HG03354 (cell line): ENCODE results near the gene NPB.

Experiments used
- ATAC-seq: cut with Tn5 transposase; IDR thresholded peaks from one replicate; pipeline ENCODE4 v1.9.1; 2021; ENCODE audit warnings: mild to moderate bottlenecking; ENCODE audit not compliant: unreplicated experiment, poor library complexity, severe bottlenecking

The NPB gene

GRCh38 chr17:81902023-81902652 is at the start of gene NPB:
Gene NPB (plus strand): TSS chr17:81902238. CDS start chr17:81902278, 40 bp downstream.
- ATAC-seq, result no peak

GRCh38 chr17:81854974-81855774 is 46.9 kb upstream of the NPB start:
- ATAC-seq, result no peak

- no peak for ATAC-seq
Measured at GRCh38 chr17:81858170-81858966, 43.7 kb upstream of the NPB start.

GRCh38 chr17:81858967-81859905 is 42.8 kb upstream of the NPB start:
- ATAC-seq, result no peak

- ATAC-seq, result peak; percentile 1
Measured at GRCh38 chr17:81859906-81860755, 41.9 kb upstream of the NPB start, which contains the start of gene P4HB. Gene P4HB (minus strand): TSS chr17:81860535. CDS start chr17:81860471, 64 bp downstream.

GRCh38 chr17:81860756-81861568 is 41.1 kb upstream of the NPB start:
- ATAC-seq, result peak; percentile 81

- ATAC-seq, result no peak
Measured at GRCh38 chr17:81863123-81863675, 38.8 kb upstream of the NPB start.

- ATAC-seq, result no peak
Measured at GRCh38 chr17:81863833-81864768, 37.9 kb upstream of the NPB start.

GRCh38 chr17:81865358-81865732 is 36.7 kb upstream of the NPB start:
- ATAC-seq, result no peak

GRCh38 chr17:81865733-81866439 is 36.2 kb upstream of the NPB start:
- no peak for ATAC-seq

- ATAC-seq, result no peak
Measured at GRCh38 chr17:81866440-81867169, 35.4 kb upstream of the NPB start.

GRCh38 chr17:81867170-81867990 is 34.7 kb upstream of the NPB start:
- no peak for ATAC-seq

GRCh38 chr17:81867991-81868673 is 33.9 kb upstream of the NPB start:
- ATAC-seq, result no peak
